ENCODE measurements around the gene UTS2B.

DNA sequence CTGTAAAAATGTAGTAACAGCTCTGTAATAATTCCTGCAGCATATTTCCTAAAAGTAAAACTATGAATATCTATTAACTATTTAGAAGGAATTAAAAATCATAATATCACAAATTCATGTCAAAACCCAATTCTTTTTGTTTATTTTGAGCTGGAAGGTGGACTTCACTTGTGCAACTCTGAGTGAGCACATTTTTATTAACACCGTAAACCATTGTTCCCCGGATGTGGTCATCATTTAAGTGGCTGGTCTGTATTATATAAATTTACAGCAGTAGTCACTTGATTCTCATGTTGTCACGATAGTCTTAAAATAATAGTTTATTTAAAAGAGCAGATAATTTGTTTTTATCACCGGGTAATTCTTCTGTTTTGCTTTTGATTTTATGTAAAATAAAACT is 43.0 kb upstream of the UTS2B start:
- TF ChIP-seq SETDB1 (IDR thresholded peaks at IDR 0.05; ENCODE audit: insufficient read length, low read length), result no peak
- TF ChIP-seq, protein P1, sequence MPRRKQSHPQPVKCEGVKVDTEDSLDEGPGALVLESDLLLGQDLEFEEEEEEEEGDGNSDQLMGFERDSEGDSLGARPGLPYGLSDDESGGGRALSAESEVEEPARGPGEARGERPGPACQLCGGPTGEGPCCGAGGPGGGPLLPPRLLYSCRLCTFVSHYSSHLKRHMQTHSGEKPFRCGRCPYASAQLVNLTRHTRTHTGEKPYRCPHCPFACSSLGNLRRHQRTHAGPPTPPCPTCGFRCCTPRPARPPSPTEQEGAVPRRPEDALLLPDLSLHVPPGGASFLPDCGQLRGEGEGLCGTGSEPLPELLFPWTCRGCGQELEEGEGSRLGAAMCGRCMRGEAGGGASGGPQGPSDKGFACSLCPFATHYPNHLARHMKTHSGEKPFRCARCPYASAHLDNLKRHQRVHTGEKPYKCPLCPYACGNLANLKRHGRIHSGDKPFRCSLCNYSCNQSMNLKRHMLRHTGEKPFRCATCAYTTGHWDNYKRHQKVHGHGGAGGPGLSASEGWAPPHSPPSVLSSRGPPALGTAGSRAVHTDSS (tag by site-specific recombination; IDR thresholded peaks at IDR 0.05), result no peak
- TF ChIP-seq ZNF514 (tag by site-specific recombination; IDR thresholded peaks at IDR 0.05), result no peak

All from HEK293 (cell line).